ENCODE data around the gene RAB31. TPM values are rescaled to one million over a fixed set of nuclear protein-coding genes. Genes with fewer than 3 reads are reported as not detected.

Gene RAB31
- total and polyA plus RNA-seq, 12 donors: 46.6 to 365 (median 136) TPM

- no peak for DNase-seq
- no peaks in the 10 kb centered on the region for H3K36me3 ChIP-seq (replicated peaks in 1 of 2)
- H3K9me3 ChIP-seq (replicated peaks in 1 of 3): no peaks in the 10 kb centered on the region
- no peaks in the 10 kb centered on the region for H3K27me3 ChIP-seq
- no peak overlapping the region for H3K27ac ChIP-seq
- intact Hi-C loops (cut with DNase I): no loop called here
- no peak overlapping the region for H3K4me3 ChIP-seq
- peaks cover 0 to 16% of the 10 kb centered on the region in 2 donors for H3K4me1 ChIP-seq (replicated peaks in 1 of 2)
- WGBS, 4 donors: 90 to 100% (median 94%) methylated on average over 2 of the region's 2 CpGs
- TF ChIP-seq, protein P1, sequence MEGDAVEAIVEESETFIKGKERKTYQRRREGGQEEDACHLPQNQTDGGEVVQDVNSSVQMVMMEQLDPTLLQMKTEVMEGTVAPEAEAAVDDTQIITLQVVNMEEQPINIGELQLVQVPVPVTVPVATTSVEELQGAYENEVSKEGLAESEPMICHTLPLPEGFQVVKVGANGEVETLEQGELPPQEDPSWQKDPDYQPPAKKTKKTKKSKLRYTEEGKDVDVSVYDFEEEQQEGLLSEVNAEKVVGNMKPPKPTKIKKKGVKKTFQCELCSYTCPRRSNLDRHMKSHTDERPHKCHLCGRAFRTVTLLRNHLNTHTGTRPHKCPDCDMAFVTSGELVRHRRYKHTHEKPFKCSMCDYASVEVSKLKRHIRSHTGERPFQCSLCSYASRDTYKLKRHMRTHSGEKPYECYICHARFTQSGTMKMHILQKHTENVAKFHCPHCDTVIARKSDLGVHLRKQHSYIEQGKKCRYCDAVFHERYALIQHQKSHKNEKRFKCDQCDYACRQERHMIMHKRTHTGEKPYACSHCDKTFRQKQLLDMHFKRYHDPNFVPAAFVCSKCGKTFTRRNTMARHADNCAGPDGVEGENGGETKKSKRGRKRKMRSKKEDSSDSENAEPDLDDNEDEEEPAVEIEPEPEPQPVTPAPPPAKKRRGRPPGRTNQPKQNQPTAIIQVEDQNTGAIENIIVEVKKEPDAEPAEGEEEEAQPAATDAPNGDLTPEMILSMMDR (IDR thresholded peaks at IDR 0.05): no peak
- no peak for TF ChIP-seq POLR2A (IDR thresholded peaks at IDR 0.05)
Observed at GRCh38 chr18:9796011-9796410, 87.9 kb downstream of the RAB31 start.

- Histone ChIP-seq H3K27me3 (no peaks in the 10 kb centered on the region), H3K36me3 (replicated peaks in 1 of 2) (no peaks in the 10 kb centered on the region), H3K4me1 (replicated peaks in 1 of 2) (peaks cover 0 to 14% of the 10 kb centered on the region in 2 donors), H3K9me3 (replicated peaks in 1 of 3) (no peaks in the 10 kb centered on the region), H3K27ac (peak overlapping the region in 3 of 5 donors; percentile 61 to 73 (median 69)), H3K4me3 (no peak overlapping the region)
- intact Hi-C loops (cut with DNase I): no loop called here
- TF ChIP-seq, protein P1 (IDR thresholded peaks at IDR 0.05): no peak
- no peak for TF ChIP-seq POLR2A (IDR thresholded peaks at IDR 0.05)
- WGBS, 4 donors: 74 to 81% (median 78%) methylated on average over 9 of the region's 9 CpGs
- DNase-seq: no peak
Observed at GRCh38 chr18:9796935-9797549, 88.9 kb downstream of the RAB31 start.

DNA sequence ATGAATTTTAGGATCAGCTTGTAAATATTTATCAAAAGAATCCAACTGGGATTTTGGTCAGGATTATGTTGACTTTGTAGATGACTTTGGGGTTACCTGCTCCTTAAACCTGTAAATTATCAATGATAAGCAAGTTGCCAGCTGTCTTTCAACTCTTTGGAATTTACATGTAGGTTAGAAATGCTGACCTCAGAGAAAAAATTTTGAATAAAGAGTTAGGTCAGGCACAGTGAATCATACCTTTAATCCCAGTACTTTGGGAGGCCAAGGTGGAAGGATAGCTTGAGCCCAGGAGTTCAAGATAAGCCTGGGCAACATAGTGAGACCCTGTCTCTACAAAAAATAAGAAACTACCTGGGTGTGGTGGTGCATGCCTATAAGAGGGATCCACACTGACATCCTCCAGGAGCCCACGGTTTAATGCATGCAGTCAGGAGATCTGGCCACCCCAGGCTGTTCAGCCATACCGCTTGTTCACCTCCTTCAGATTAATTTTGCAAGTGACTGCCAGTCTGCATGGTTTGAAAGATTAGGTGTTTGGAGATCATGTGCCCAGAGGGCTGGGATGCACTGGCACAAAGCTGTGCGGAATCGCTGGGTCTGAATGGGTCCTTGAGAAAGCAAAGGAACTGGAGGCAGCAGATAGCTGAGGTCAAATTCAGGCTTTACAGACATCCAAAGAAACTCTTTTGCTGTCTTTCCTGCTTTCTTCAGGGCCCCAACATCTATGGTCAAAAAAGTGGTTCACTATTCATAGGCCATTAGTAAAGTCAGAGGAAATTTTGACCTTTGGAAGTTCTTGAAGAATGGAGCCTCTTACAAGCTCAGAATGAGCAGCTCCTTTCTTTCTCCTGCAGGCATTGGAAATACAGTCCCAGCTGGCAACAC lies 94.3 kb downstream of the RAB31 start:
- Histone ChIP-seq H3K27me3 (no peaks in the 10 kb centered on the region), H3K4me1 (replicated peaks in 1 of 2) (peaks cover 24 to 44% of the 10 kb centered on the region in 2 donors), H3K4me3 (no peak overlapping the region), H3K27ac (peak overlapping the region; percentile 22 to 91 (median 88)), H3K36me3 (replicated peaks in 1 of 2) (no peaks in the 10 kb centered on the region), H3K9me3 (replicated peaks in 1 of 3) (no peaks in the 10 kb centered on the region)
- TF ChIP-seq, protein P1 (IDR thresholded peaks at IDR 0.05): no peak
- TF ChIP-seq POLR2A (IDR thresholded peaks at IDR 0.05): no peak
- intact Hi-C loops (cut with DNase I): loop anchor here in 1 of 2 donors (10.0 kb wide), 1 partner anchor 72 kb away; no protein-coding TSS in a partner anchor
- WGBS, 4 donors: 84 to 90% (median 86%) methylated on average over 4 of the region's 4 CpGs
- no peak for DNase-seq

- H3K4me3 ChIP-seq: no peak overlapping the region
- intact Hi-C loops (cut with DNase I): loop anchor here in 1 of 2 donors (10.0 kb wide), 1 partner anchor 72 kb away; no protein-coding TSS in a partner anchor
- H3K27ac ChIP-seq: peak overlapping the region; percentile 50 to 91 (median 88)
- no peaks in the 10 kb centered on the region for H3K9me3 ChIP-seq (replicated peaks in 1 of 3)
- H3K36me3 ChIP-seq (replicated peaks in 1 of 2): no peaks in the 10 kb centered on the region
- WGBS, 4 donors: 39 to 41% (median 40%) methylated on average over 6 of the region's 6 CpGs
- DNase-seq: peak in 6 of 7 donors; percentile 44 to 84 (median 74)
- no peaks in the 10 kb centered on the region for H3K27me3 ChIP-seq
- peaks cover 29 to 46% of the 10 kb centered on the region in 2 donors for H3K4me1 ChIP-seq (replicated peaks in 1 of 2)
- TF ChIP-seq, protein P1 (IDR thresholded peaks at IDR 0.05): no peak
- peak in 1 of 2 donors; percentile 34 for TF ChIP-seq POLR2A (IDR thresholded peaks at IDR 0.05)
Observed at GRCh38 chr18:9803063-9803697, 95.1 kb downstream of the RAB31 start.
